GM23338 (cell line): ENCODE data around the gene SEMA4C.

Experiments used
- CREB1 ChIP-seq: fragments of 250-450 bp; sonication (Bioruptor Pico); IDR thresholded peaks from 2 replicates; pipeline ENCODE4 v1.5.0; 2020; ENCODE audit warnings: low read depth, mild to moderate bottlenecking, moderate library complexity
- EZH2 ChIP-seq: fragments of 200-600 bp; sonication (generic); IDR thresholded peaks from one replicate; pipeline ENCODE4 v1.8.0; 2017; ENCODE audit warnings: antibody characterized with exemption, mild to moderate bottlenecking, low read depth; ENCODE audit not compliant: unreplicated experiment
- EZH2phosphoT487 ChIP-seq: fragments of 200-600 bp; sonication (generic); IDR thresholded peaks from one replicate; pipeline ENCODE4 v1.8.1; 2018; ENCODE audit warnings: antibody characterized with exemption; ENCODE audit not compliant: unreplicated experiment
- JUNB ChIP-seq: IDR thresholded peaks from one replicate; pipeline ENCODE4 v1.6.1; 2016; ENCODE audit warnings: antibody characterized with exemption; ENCODE audit not compliant: unreplicated experiment
- NANOG ChIP-seq: IDR thresholded peaks from 2 replicates; pipeline ENCODE4 v1.6.1; 2016; ENCODE audit warnings: antibody characterized with exemption, borderline replicate concordance
- POLR2AphosphoS5 ChIP-seq: IDR thresholded peaks from 2 replicates; pipeline ENCODE4 v1.6.1; 2016; ENCODE audit warnings: antibody characterized with exemption, low read depth
- STAT1 ChIP-seq: IDR thresholded peaks from one replicate; pipeline ENCODE4 v1.6.1; 2016; ENCODE audit warnings: antibody characterized with exemption; ENCODE audit not compliant: unreplicated experiment
- ZNF114 ChIP-seq: fragments of 250-450 bp; sonication (Bioruptor Pico); IDR thresholded peaks from 2 replicates; pipeline ENCODE4 v1.5.0; 2020; ENCODE audit warnings: mild to moderate bottlenecking, moderate library complexity
- ZNF331 ChIP-seq: fragments of 250-450 bp; sonication (Bioruptor Pico); IDR thresholded peaks from 2 replicates; pipeline ENCODE4 v1.5.0; 2020; ENCODE audit warnings: low read depth, mild to moderate bottlenecking, moderate library complexity
- TF ChIP-seq, protein P1 (sequence below), 2 experiments: fragments of 200-600 bp in 1 of 2; sonication (generic) in 1 of 2; conservative IDR thresholded peaks; 2 replicates each; pipeline versions ENCODE4 v1.5.1 to v1.6.1; 2016 to 2017; ENCODE audit warnings: antibody characterized with exemption in 2 of 2, low read depth in 2 of 2, mild to moderate bottlenecking in 2 of 2, moderate library complexity in 1 of 2
- TF ChIP-seq, protein P2 (sequence below): IDR thresholded peaks from one replicate; pipeline ENCODE4 v1.6.1; 2018; ENCODE audit warnings: antibody characterized with exemption; ENCODE audit not compliant: unreplicated experiment
- TF ChIP-seq, protein P3 (sequence below): IDR thresholded peaks from 2 replicates; pipeline ENCODE4 v1.6.1; 2016; ENCODE audit warnings: antibody characterized with exemption
- TF ChIP-seq, protein P4 (sequence below): fragments of 250-450 bp; sonication (Bioruptor Pico); IDR thresholded peaks from 2 replicates; pipeline ENCODE4 v1.5.0; 2020; ENCODE audit warnings: mild to moderate bottlenecking, moderate library complexity

DNA sequence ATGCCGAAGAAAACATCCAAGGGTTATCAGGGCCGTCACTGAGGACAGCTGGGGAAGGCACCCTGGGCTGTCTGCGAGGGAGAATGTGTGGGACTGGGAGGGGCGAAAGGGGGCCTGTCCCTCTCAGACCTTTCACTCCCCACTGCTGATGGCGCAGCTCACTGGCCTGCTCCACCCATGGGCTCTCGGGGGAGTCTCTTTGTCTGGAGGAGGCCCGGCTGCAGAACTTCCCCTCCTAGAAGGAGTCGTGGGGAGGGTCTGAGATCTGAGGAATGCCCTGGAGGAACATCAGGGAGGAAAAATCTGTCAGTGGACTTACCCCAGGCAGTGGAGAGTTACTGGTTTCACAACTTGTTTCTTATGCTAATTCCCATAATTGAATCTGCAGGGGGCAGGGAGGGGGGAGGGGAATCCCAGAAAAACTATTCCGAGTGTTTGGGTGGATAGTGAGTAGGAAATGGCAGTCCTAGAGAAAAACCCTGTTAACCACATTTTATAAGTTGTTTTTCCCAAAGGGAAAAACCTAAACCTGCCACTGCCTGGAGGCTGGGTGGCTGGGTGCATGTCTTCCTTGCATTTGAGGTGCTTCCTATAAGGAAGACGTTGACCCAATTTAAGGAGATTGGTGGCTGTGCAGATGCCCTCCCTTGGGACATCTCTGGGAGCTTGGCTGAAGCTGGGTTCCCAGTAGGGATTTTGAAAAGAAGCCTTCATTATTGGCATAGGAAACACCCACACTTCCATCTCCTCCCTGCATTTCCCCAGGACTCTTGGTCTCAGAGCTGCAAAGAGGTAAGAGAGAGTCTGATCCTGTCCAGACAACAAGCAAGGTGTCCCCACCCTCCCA is 11.7 kb upstream of the SEMA4C start:
- TF ChIP-seq, protein P1, sequence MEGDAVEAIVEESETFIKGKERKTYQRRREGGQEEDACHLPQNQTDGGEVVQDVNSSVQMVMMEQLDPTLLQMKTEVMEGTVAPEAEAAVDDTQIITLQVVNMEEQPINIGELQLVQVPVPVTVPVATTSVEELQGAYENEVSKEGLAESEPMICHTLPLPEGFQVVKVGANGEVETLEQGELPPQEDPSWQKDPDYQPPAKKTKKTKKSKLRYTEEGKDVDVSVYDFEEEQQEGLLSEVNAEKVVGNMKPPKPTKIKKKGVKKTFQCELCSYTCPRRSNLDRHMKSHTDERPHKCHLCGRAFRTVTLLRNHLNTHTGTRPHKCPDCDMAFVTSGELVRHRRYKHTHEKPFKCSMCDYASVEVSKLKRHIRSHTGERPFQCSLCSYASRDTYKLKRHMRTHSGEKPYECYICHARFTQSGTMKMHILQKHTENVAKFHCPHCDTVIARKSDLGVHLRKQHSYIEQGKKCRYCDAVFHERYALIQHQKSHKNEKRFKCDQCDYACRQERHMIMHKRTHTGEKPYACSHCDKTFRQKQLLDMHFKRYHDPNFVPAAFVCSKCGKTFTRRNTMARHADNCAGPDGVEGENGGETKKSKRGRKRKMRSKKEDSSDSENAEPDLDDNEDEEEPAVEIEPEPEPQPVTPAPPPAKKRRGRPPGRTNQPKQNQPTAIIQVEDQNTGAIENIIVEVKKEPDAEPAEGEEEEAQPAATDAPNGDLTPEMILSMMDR (conservative IDR thresholded peaks at IDR 0.05; ENCODE audit: low read depth in 2 of 2), result no peak
- TF ChIP-seq EZH2 (no peak), STAT1 (no peak), CREB1 (CRISPR knock-in tag) (no peak), POLR2AphosphoS5 (0 out of 2 replicates have a peak, but pooled peaks have one; percentile 14), EZH2phosphoT487 (no peak), JUNB (no peak), ZNF331 (CRISPR knock-in tag) (no peak), NANOG (peak; percentile 36; the same call in 1 of the 2 replicates), ZNF114 (no peak)
- TF ChIP-seq, protein P2, sequence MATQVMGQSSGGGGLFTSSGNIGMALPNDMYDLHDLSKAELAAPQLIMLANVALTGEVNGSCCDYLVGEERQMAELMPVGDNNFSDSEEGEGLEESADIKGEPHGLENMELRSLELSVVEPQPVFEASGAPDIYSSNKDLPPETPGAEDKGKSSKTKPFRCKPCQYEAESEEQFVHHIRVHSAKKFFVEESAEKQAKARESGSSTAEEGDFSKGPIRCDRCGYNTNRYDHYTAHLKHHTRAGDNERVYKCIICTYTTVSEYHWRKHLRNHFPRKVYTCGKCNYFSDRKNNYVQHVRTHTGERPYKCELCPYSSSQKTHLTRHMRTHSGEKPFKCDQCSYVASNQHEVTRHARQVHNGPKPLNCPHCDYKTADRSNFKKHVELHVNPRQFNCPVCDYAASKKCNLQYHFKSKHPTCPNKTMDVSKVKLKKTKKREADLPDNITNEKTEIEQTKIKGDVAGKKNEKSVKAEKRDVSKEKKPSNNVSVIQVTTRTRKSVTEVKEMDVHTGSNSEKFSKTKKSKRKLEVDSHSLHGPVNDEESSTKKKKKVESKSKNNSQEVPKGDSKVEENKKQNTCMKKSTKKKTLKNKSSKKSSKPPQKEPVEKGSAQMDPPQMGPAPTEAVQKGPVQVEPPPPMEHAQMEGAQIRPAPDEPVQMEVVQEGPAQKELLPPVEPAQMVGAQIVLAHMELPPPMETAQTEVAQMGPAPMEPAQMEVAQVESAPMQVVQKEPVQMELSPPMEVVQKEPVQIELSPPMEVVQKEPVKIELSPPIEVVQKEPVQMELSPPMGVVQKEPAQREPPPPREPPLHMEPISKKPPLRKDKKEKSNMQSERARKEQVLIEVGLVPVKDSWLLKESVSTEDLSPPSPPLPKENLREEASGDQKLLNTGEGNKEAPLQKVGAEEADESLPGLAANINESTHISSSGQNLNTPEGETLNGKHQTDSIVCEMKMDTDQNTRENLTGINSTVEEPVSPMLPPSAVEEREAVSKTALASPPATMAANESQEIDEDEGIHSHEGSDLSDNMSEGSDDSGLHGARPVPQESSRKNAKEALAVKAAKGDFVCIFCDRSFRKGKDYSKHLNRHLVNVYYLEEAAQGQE, result no peak
- TF ChIP-seq, protein P3, sequence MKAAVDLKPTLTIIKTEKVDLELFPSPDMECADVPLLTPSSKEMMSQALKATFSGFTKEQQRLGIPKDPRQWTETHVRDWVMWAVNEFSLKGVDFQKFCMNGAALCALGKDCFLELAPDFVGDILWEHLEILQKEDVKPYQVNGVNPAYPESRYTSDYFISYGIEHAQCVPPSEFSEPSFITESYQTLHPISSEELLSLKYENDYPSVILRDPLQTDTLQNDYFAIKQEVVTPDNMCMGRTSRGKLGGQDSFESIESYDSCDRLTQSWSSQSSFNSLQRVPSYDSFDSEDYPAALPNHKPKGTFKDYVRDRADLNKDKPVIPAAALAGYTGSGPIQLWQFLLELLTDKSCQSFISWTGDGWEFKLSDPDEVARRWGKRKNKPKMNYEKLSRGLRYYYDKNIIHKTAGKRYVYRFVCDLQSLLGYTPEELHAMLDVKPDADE, result no peak
- TF ChIP-seq, protein P4, sequence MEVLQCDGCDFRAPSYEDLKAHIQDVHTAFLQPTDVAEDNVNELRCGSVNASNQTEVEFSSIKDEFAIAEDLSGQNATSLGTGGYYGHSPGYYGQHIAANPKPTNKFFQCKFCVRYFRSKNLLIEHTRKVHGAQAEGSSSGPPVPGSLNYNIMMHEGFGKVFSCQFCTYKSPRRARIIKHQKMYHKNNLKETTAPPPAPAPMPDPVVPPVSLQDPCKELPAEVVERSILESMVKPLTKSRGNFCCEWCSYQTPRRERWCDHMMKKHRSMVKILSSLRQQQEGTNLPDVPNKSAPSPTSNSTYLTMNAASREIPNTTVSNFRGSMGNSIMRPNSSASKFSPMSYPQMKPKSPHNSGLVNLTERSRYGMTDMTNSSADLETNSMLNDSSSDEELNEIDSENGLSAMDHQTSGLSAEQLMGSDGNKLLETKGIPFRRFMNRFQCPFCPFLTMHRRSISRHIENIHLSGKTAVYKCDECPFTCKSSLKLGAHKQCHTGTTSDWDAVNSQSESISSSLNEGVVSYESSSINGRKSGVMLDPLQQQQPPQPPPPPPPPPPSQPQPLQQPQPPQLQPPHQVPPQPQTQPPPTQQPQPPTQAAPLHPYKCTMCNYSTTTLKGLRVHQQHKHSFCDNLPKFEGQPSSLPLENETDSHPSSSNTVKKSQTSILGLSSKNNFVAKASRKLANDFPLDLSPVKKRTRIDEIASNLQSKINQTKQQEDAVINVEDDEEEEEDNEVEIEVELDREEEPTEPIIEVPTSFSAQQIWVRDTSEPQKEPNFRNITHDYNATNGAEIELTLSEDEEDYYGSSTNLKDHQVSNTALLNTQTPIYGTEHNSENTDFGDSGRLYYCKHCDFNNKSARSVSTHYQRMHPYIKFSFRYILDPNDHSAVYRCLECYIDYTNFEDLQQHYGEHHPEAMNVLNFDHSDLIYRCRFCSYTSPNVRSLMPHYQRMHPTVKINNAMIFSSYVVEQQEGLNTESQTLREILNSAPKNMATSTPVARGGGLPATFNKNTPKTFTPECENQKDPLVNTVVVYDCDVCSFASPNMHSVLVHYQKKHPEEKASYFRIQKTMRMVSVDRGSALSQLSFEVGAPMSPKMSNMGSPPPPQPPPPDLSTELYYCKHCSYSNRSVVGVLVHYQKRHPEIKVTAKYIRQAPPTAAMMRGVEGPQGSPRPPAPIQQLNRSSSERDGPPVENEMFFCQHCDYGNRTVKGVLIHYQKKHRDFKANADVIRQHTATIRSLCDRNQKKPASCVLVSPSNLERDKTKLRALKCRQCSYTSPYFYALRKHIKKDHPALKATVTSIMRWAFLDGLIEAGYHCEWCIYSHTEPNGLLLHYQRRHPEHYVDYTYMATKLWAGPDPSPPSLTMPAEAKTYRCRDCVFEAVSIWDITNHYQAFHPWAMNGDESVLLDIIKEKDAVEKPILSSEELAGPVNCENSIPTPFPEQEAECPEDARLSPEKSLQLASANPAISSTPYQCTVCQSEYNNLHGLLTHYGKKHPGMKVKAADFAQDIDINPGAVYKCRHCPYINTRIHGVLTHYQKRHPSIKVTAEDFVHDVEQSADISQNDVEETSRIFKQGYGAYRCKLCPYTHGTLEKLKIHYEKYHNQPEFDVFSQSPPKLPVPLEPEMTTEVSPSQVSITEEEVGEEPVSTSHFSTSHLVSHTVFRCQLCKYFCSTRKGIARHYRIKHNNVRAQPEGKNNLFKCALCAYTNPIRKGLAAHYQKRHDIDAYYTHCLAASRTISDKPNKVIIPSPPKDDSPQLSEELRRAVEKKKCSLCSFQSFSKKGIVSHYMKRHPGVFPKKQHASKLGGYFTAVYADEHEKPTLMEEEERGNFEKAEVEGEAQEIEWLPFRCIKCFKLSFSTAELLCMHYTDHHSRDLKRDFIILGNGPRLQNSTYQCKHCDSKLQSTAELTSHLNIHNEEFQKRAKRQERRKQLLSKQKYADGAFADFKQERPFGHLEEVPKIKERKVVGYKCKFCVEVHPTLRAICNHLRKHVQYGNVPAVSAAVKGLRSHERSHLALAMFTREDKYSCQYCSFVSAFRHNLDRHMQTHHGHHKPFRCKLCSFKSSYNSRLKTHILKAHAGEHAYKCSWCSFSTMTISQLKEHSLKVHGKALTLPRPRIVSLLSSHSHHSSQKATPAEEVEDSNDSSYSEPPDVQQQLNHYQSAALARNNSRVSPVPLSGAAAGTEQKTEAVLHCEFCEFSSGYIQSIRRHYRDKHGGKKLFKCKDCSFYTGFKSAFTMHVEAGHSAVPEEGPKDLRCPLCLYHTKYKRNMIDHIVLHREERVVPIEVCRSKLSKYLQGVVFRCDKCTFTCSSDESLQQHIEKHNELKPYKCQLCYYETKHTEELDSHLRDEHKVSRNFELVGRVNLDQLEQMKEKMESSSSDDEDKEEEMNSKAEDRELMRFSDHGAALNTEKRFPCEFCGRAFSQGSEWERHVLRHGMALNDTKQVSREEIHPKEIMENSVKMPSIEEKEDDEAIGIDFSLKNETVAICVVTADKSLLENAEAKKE (CRISPR knock-in tag), result peak; percentile 49; the same call in 1 of the 2 replicates
